ENCODE data around the gene ERI3. TPM values are rescaled to one million over a fixed set of nuclear protein-coding genes. Genes with fewer than 3 reads are reported as not detected.
A peak's percentile ranks its signal among the peaks of the same experiment; 100 is the strongest.

Gene ERI3
- total and polyA plus RNA-seq, 2 of the 13 experiments (the other 11 are each of a cell fraction or from before 2014, with no cell fraction given), result 35.6 to 35.9 TPM

GRCh38 chr1:44213222-44214112 is 141.6 kb downstream of the ERI3 start, which contains the start of gene DMAP1 (continued):
- TF ChIP-seq, protein P1, sequence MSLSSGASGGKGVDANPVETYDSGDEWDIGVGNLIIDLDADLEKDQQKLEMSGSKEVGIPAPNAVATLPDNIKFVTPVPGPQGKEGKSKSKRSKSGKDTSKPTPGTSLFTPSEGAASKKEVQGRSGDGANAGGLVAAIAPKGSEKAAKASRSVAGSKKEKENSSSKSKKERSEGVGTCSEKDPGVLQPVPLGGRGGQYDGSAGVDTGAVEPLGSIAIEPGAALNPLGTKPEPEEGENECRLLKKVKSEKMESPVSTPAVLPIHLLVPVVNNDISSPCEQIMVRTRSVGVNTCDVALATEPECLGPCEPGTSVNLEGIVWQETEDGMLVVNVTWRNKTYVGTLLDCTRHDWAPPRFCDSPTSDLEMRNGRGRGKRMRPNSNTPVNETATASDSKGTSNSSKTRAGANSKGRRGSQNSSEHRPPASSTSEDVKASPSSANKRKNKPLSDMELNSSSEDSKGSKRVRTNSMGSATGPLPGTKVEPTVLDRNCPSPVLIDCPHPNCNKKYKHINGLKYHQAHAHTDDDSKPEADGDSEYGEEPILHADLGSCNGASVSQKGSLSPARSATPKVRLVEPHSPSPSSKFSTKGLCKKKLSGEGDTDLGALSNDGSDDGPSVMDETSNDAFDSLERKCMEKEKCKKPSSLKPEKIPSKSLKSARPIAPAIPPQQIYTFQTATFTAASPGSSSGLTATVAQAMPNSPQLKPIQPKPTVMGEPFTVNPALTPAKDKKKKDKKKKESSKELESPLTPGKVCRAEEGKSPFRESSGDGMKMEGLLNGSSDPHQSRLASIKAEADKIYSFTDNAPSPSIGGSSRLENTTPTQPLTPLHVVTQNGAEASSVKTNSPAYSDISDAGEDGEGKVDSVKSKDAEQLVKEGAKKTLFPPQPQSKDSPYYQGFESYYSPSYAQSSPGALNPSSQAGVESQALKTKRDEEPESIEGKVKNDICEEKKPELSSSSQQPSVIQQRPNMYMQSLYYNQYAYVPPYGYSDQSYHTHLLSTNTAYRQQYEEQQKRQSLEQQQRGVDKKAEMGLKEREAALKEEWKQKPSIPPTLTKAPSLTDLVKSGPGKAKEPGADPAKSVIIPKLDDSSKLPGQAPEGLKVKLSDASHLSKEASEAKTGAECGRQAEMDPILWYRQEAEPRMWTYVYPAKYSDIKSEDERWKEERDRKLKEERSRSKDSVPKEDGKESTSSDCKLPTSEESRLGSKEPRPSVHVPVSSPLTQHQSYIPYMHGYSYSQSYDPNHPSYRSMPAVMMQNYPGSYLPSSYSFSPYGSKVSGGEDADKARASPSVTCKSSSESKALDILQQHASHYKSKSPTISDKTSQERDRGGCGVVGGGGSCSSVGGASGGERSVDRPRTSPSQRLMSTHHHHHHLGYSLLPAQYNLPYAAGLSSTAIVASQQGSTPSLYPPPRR (CRISPR knock-in tag; IDR thresholded peaks at IDR 0.05; ENCODE audit: borderline replicate concordance), result no peak
- TF ChIP-seq ZNF616 (CRISPR knock-in tag; IDR thresholded peaks at IDR 0.05; ENCODE audit: low read depth) (no peak), HMG20B (CRISPR knock-in tag; conservative IDR thresholded peaks at IDR 0.05) (no peak), PAF1 (CRISPR knock-in tag; IDR thresholded peaks at IDR 0.05) (no peak), ZNF30 (CRISPR knock-in tag; IDR thresholded peaks at IDR 0.05) (no peak), CHD2 (IDR thresholded peaks at IDR 0.05; ENCODE audit: low read depth, low read length) (0 out of 2 replicates have a peak, but pooled peaks have one; percentile 51), SMYD3 (CRISPR knock-in tag; IDR thresholded peaks at IDR 0.05) (0 out of 2 replicates have a peak, but pooled peaks have one; percentile 43), ATF3 (CRISPR knock-in tag; IDR thresholded peaks at IDR 0.05) (peak; percentile 56), FOXA3 (CRISPR knock-in tag; IDR thresholded peaks at IDR 0.05) (peak; percentile 52; the same call in 1 of the 2 replicates), ZNF225 (CRISPR knock-in tag; IDR thresholded peaks at IDR 0.05) (no peak; the same call in 1 of the 2 replicates), STAT6 (CRISPR knock-in tag; IDR thresholded peaks at IDR 0.05; ENCODE audit: borderline replicate concordance) (peak; percentile 48; the same call in 1 of the 2 replicates), GTF3A (CRISPR knock-in tag; conservative IDR thresholded peaks at IDR 0.05) (peak; percentile 85; the same call in 1 of the 2 replicates), POGZ (CRISPR knock-in tag; IDR thresholded peaks at IDR 0.05) (peak; percentile 98), ZNF292 (CRISPR knock-in tag; IDR thresholded peaks at IDR 0.05; ENCODE audit: borderline replicate concordance, low read depth) (no peak), ZSCAN25 (CRISPR knock-in tag; IDR thresholded peaks at IDR 0.05) (no peak), PHB2 (IDR thresholded peaks at IDR 0.05; ENCODE audit: partially characterized antibody) (no peak), CEBPB (IDR thresholded peaks at IDR 0.05; ENCODE audit: borderline replicate concordance, low read depth, low read length) (no peak), XRCC5 (optimal IDR thresholded peaks at IDR 0.05; ENCODE audit: low read length) (peak; percentile 100)
- TF ChIP-seq, protein P2, sequence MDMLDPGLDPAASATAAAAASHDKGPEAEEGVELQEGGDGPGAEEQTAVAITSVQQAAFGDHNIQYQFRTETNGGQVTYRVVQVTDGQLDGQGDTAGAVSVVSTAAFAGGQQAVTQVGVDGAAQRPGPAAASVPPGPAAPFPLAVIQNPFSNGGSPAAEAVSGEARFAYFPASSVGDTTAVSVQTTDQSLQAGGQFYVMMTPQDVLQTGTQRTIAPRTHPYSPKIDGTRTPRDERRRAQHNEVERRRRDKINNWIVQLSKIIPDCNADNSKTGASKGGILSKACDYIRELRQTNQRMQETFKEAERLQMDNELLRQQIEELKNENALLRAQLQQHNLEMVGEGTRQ (IDR thresholded peaks at IDR 0.05; ENCODE audit: low read depth, low read length), result no peak
- TF ChIP-seq, protein P2 (CRISPR knock-in tag; IDR thresholded peaks at IDR 0.05; ENCODE audit: borderline replicate concordance), result no peak
